ENCODE results near the gene PPP2R5A. TPM values are rescaled to one million over a fixed set of nuclear protein-coding genes. Genes with fewer than 3 reads are reported as not detected.
A peak's percentile ranks its signal among the peaks of the same experiment; 100 is the strongest.

Gene PPP2R5A
- total and polyA plus RNA-seq, 2 of the 13 experiments (the other 11 are each of a cell fraction or from before 2014, with no cell fraction given) = 22.0 to 31.4 TPM

DNA sequence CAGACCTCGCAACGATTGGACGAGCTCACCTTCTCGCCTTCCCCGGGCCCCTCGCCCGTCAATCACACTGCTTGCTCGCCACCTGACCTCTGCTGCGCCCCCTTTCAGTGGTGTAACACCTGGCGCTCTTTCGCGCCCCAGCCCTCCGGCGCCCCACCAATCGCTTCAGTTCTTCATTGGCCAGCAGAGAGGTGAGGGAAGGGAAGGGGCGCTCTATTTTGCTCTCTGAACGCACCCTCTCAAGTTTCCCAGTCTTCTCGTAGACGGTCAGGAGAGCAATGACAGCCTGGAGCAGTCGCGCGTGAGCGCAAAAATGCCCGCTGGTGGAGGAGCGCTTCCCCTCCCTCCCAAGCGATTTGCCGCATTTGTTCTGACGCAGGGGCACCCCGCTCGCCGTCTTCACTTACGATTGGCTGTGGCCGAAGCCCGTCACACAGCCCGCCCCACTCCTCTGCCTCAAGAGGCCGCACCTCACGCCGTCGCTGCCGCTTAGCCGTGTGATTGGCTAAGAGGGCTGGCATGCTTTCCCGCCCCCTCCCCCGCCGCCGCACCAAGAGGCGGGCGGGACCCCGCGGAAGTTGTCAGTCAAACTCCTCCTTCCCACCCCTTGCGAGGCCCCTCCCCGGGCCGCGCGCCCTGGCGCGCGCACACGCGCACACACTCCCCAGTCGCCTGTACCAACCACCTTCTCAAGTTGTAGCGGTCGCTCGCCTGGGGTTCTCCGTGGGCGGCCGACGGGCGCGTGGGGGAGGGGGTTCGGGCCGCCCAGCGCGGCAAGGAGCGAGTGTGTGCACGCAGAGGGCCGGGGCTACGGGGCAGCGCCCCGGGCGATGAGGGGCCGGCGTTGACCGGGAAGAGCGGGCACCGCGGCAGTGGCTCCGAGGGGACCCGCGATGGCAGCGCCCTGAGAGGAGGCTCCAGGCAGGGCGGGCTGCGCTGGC, at the start of gene PPP2R5A (continued):
- TF ChIP-seq ZNF770 (CRISPR knock-in tag; IDR thresholded peaks at IDR 0.05) = peak; percentile 50; the same call in 1 of the 2 replicates
- TF ChIP-seq, protein P1, sequence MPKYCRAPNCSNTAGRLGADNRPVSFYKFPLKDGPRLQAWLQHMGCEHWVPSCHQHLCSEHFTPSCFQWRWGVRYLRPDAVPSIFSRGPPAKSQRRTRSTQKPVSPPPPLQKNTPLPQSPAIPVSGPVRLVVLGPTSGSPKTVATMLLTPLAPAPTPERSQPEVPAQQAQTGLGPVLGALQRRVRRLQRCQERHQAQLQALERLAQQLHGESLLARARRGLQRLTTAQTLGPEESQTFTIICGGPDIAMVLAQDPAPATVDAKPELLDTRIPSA (CRISPR knock-in tag; IDR thresholded peaks at IDR 0.05; ENCODE audit: borderline replicate concordance) = peak; percentile 90; the same call in 1 of the 2 replicates
- peak; percentile 45 for TF ChIP-seq ZNF703 (CRISPR knock-in tag; IDR thresholded peaks at IDR 0.05; ENCODE audit: borderline replicate concordance)
- no peak for TF ChIP-seq AFF4 (CRISPR knock-in tag; IDR thresholded peaks at IDR 0.05)
- no peak for TF ChIP-seq ZNF234 (CRISPR knock-in tag; conservative IDR thresholded peaks at IDR 0.05)
- peak; percentile 53; the same call in 1 of the 2 replicates for TF ChIP-seq ZNF747 (CRISPR knock-in tag; IDR thresholded peaks at IDR 0.05; ENCODE audit: borderline replicate concordance)
- TF ChIP-seq ZNF883 (CRISPR knock-in tag; IDR thresholded peaks at IDR 0.05; ENCODE audit: not compliant biosample characterization) = no peak
- TF ChIP-seq ELF1 (CRISPR knock-in tag; IDR thresholded peaks at IDR 0.05) = no peak; the same call in 1 of the 2 replicates
- TF ChIP-seq, protein P2, sequence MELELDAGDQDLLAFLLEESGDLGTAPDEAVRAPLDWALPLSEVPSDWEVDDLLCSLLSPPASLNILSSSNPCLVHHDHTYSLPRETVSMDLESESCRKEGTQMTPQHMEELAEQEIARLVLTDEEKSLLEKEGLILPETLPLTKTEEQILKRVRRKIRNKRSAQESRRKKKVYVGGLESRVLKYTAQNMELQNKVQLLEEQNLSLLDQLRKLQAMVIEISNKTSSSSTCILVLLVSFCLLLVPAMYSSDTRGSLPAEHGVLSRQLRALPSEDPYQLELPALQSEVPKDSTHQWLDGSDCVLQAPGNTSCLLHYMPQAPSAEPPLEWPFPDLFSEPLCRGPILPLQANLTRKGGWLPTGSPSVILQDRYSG (CRISPR knock-in tag; IDR thresholded peaks at IDR 0.05) = no peak
- peak; percentile 65; the same call in 1 of the 2 replicates for TF ChIP-seq ZBTB7A (CRISPR knock-in tag; IDR thresholded peaks at IDR 0.05)
- peak; percentile 80; the same call in 1 of the 2 replicates for TF ChIP-seq ZNF292 (CRISPR knock-in tag; IDR thresholded peaks at IDR 0.05; ENCODE audit: borderline replicate concordance, low read depth)
- TF ChIP-seq ZNF136 (CRISPR knock-in tag; IDR thresholded peaks at IDR 0.05; ENCODE audit: low read depth) = no peak
- no peak for TF ChIP-seq HMGXB3 (CRISPR knock-in tag; IDR thresholded peaks at IDR 0.05; ENCODE audit: borderline replicate concordance)
- no peak for TF ChIP-seq ZNF556 (CRISPR knock-in tag; IDR thresholded peaks at IDR 0.05; ENCODE audit: borderline replicate concordance)
- peak; percentile 41; the same call in 1 of the 2 replicates for TF ChIP-seq KDM3A (CRISPR knock-in tag; IDR thresholded peaks at IDR 0.05; ENCODE audit: low read depth)

All from HepG2 (cell line).